HT-29 (cell line): ENCODE measurements around the gene TBC1D3K. TPM values are rescaled to one million over a fixed set of nuclear protein-coding genes. Genes with fewer than 3 reads are reported as not detected.
"Not testable (repeated sequence)": the region's sequence is repeated elsewhere in the genome, so short reads cannot be mapped to it uniquely, and the experiment has no call there.

Experiments
- DNase-seq: peaks from one replicate; pipeline ENCODE4 v3.0.0-alpha.2; 2015; ENCODE audit warnings: low spot score
- small RNA-seq: library from RNA; depleted of rRNA; stranded (forward); fragments of <200 nt; gene quantifications from one replicate; pipeline ENCODE3, GENCODE V24; 2014
- total RNA-seq: library from RNA; depleted of rRNA; stranded (reverse); fragments of >200 nt; shearing (Covaris generic); gene quantifications from 2 replicates; pipeline ENCODE4 v1.2.3, GENCODE V29; 2014; rRNA removed

The TBC1D3K gene
- total RNA-seq = not detected in 2 replicates

GRCh38 chr17:37924115-37924514 lies at the start of gene TBC1D3K:
TSS of gene TBC1D3K (plus strand) at chr17:37924415. CDS start at chr17:37926000, 1,585 bp downstream.
- not testable (repeated sequence) for DNase-seq

- DNase-seq = no peak
Observed at GRCh38 chr17:37884516-37884915, 39.7 kb upstream of the TBC1D3K start.

- DNase-seq = no peak
Observed at GRCh38 chr17:37885136-37885535, 39.1 kb upstream of the TBC1D3K start.

GRCh38 chr17:37888881-37889280 lies 35.3 kb upstream of the TBC1D3K start:
- DNase-seq = no peak

GRCh38 chr17:37896961-37897360 lies 27.3 kb upstream of the TBC1D3K start:
- DNase-seq = not testable (repeated sequence)

Small RNA genes lying within 50 kb of the gene (small RNA-seq; reads per million reads assigned to genes)
- not detected for gene RF00001
- gene RNU6-489P = not detected

Other genes starting within 250 kb of the TBC1D3K start
- 66.0 and 91.4 TPM in 2 replicates for gene HNF1B, start 179.4 kb upstream of the TBC1D3K start, total RNA-seq
- gene TBC1D3L, start 64.6 kb downstream of the TBC1D3K start, total RNA-seq = 22.5 and 25.3 TPM in 2 replicates
- 0.10 TPM in 1 of 2 replicates, not detected in the other for gene TBC1D3D, start 79.6 kb downstream of the TBC1D3K start, total RNA-seq
- gene TBC1D3C, start 144.2 kb downstream of the TBC1D3K start, total RNA-seq = not detected in 2 replicates
- not detected in 2 replicates for gene TBC1D3E, start 203.5 kb downstream of the TBC1D3K start, total RNA-seq